Measurements from ENCODE around the gene ABCD3.
"Not testable (repeated sequence)": the region's sequence is repeated elsewhere in the genome, so short reads cannot be mapped to it uniquely, and the experiment has no call there.

GRCh38 chr1:94373311-94373710, 44.9 kb upstream of the ABCD3 start:
- TF ChIP-seq CTCF, POLR2A, POLR2AphosphoS5 (IDR thresholded peaks at IDR 0.05): not testable (repeated sequence)

All from breast epithelium (tissue), 3 donors.